Thyroid gland (tissue), 4 donors: ENCODE results near the gene RASSF8. TPM values are rescaled to one million over a fixed set of nuclear protein-coding genes. Genes with fewer than 3 reads are reported as not detected.

ENCODE experiments used
- DNase-seq, 2 donors: peaks; one replicate each; pipeline ENCODE4 v3.0.0-alpha.2; 2019
- H3K27ac ChIP-seq, 3 donors: fragments of 200-600 bp; sonication (generic); 1 replicate in 2 of 3; 2 replicates in 1 of 3; pipeline ENCODE4 v1.5.1; 2016 to 2019; ENCODE audit warnings: mild to moderate bottlenecking in 1 of 3, moderate library complexity in 1 of 3
- H3K27me3 ChIP-seq: fragments of 200-600 bp; sonication (generic); one replicate; pipeline ENCODE4 v1.5.1; 2019
- H3K36me3 ChIP-seq, 2 donors: fragments of 200-600 bp; sonication (generic); one replicate each; pipeline ENCODE4 v1.5.1; 2016 to 2019
- H3K4me1 ChIP-seq, 2 donors: fragments of 200-600 bp; sonication (generic); one replicate each; pipeline ENCODE4 v1.5.1; 2017 to 2019
- H3K4me3 ChIP-seq, 3 donors: fragments of 200-600 bp; sonication (generic); replicated peaks in 1 of 3; 1 replicate in 2 of 3; 2 replicates in 1 of 3; pipeline ENCODE4 v1.5.1; 2016; ENCODE audit warnings: mild to moderate bottlenecking in 1 of 3
- H3K9me3 ChIP-seq: fragments of 200-600 bp; sonication (generic); one replicate; pipeline ENCODE4 v1.5.1; 2017
- CTCF ChIP-seq, 6 experiments: fragments of 200-600 bp in 3 of 6; fragments of 450-650 bp in 3 of 6; sonication (generic) in 3 of 6; IDR thresholded peaks; one replicate each; pipeline ENCODE4 v1.5.1; 2016 to 2019; ENCODE audit warnings: antibody characterized with exemption in 6 of 6, mild to moderate bottlenecking in 2 of 6, inconsistent platforms in 1 of 6, moderate library complexity in 1 of 6
- POLR2A ChIP-seq, 2 donors: fragments of 450-650 bp; IDR thresholded peaks; one replicate each; pipeline ENCODE4 v1.6.1; 2017; ENCODE audit warnings: antibody characterized with exemption in 2 of 2, mild to moderate bottlenecking in 2 of 2, moderate library complexity in 1 of 2
- WGBS, 2 donors: methylation state at CpG; one replicate each; pipeline ENCODE4 v1.1.5; 2017; 5-methylcytosine and 5-hydroxymethylcytosine counted together
- intact Hi-C: fragments of 100-400 bp; cut with DNase I; formaldehyde crosslinking; loops from one replicate; pipeline ENCODE4 v1.15.1; 2023
- total RNA-seq, 4 donors: library from RNA; depleted of rRNA; stranded (reverse); fragments of >200 nt; gene quantifications; one replicate each; pipeline ENCODE4 v1.2.3, GENCODE V29; 2016

Gene RASSF8
- total RNA-seq, 4 donors from 2014 or later, result 20.1 to 69.1 (median 33.5) TPM

DNA sequence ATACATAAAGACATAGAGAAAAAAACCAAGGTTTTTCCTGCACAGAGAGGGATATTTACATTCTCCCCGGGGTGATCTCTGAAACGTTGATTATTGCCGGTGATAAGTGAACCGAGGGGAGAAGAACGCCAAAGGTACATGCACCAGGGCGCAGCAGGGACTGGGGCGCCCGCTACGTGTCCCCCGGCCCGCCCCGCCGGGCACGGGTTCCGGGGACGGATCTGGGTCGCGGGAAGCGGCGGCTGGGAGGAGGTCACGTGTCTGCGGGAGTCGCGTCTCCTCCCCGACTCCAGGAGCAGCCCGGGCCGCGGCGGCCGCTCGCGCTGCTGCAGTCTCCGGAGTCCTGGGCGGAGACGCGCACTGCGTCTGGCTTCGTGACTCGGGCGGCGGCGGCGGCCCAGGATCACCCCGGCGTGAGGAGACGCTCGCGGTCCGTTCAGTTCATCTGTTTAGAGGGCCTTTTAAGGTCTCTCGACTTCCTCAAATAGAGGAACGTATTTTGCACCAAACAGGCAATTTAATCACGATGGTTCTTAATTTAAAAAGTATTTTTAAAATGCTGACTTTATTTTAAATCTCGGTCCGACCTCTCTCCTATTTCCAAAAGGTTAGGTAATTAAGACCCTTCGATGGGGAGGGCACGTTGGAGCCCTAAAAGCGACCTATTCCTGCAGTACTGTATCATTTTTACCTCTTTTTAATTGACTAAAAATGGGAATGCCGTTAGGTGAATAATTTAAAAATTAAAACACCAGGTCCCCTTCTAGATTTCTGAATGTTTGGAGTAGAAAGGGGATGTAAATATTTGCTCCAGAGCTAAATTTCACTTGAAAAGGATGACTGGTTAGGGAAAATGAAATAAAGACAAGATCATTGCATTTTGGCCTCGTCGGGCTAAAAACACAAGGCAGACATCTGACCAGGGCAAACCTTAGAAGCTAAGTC is 168.1 kb downstream of the RASSF8 start:
- H3K27ac ChIP-seq, result peak overlapping the region; percentile 94 to 100 (median 99)
- no peaks in the 10 kb centered on the region for H3K9me3 ChIP-seq
- peaks cover 1 to 8% of the 10 kb centered on the region in 2 donors for H3K4me1 ChIP-seq
- DNase-seq, result peak; percentile 91
- H3K4me3 ChIP-seq, result peak overlapping the region; percentile 53 to 68 (median 59)
- H3K27me3 ChIP-seq, result no peaks in the 10 kb centered on the region
- peak; percentile 60 to 89 for TF ChIP-seq POLR2A (IDR thresholded peaks at IDR 0.05)
- TF ChIP-seq CTCF (IDR thresholded peaks at IDR 0.05), result no peak
- no peaks in the 10 kb centered on the region for H3K36me3 ChIP-seq
- intact Hi-C loops, result no loop called here
- 9 to 10% methylated on average over 42 to 51 of the region's 60 CpGs for WGBS, 2 donors

GRCh38 chr12:26127404-26127803 is 168.9 kb downstream of the RASSF8 start:
- Histone ChIP-seq H3K4me3 (no peak overlapping the region), H3K36me3 (no peaks in the 10 kb centered on the region), H3K27me3 (no peaks in the 10 kb centered on the region), H3K27ac (peak overlapping the region; percentile 94 to 100 (median 99)), H3K9me3 (no peaks in the 10 kb centered on the region), H3K4me1 (peaks cover 0 to 8% of the 10 kb centered on the region in 2 donors)
- 86 to 93% methylated on average over 2 of the region's 2 CpGs for WGBS, 2 donors
- intact Hi-C loops, result no loop called here
- TF ChIP-seq POLR2A (IDR thresholded peaks at IDR 0.05) (no peak), CTCF (IDR thresholded peaks at IDR 0.05) (no peak)
- no peak for DNase-seq

- Histone ChIP-seq H3K4me3 (no peak overlapping the region), H3K27me3 (no peaks in the 10 kb centered on the region), H3K36me3 (no peaks in the 10 kb centered on the region), H3K4me1 (peaks cover 0 to 11% of the 10 kb centered on the region in 2 donors), H3K9me3 (no peaks in the 10 kb centered on the region), H3K27ac (no peak overlapping the region)
- DNase-seq, result no peak
- intact Hi-C loops, result no loop called here
- TF ChIP-seq POLR2A (IDR thresholded peaks at IDR 0.05), result no peak
- no peak for TF ChIP-seq CTCF (IDR thresholded peaks at IDR 0.05)
These were observed 169.7 kb downstream of the RASSF8 start for GRCh38 chr12:26128168-26128567.

Other genes starting within 250 kb of the RASSF8 start
- 10 to 100 TPM; 32.6 to 67.4 (median 34.3) TPM for gene BHLHE41, start 166.4 kb downstream of the RASSF8 start, total RNA-seq
- gene SSPN, start 236.9 kb downstream of the RASSF8 start, total RNA-seq, result 10 to 100 TPM; 20.1 to 25.0 (median 22.2) TPM